Kidney epithelial cell (primary cell): Measurements from ENCODE around the gene ZNF358. TPM values are rescaled to one million over a fixed set of nuclear protein-coding genes. Genes with fewer than 3 reads are reported as not detected.

Source experiments
- DNase-seq: peaks from one replicate; pipeline ENCODE4 v3.0.0-alpha.2; 2010; ENCODE audit warnings: low read depth
- H3K27me3 ChIP-seq: 2 replicates; pipeline ENCODE4 v1.6.0; 2011; ENCODE audit warnings: low read length; ENCODE audit not compliant: control insufficient read depth, insufficient read depth
- H3K36me3 ChIP-seq: 2 replicates; pipeline ENCODE4 v1.5.1; 2011; ENCODE audit warnings: low read length; ENCODE audit not compliant: control insufficient read depth, insufficient read depth
- H3K4me3 ChIP-seq: 2 replicates; pipeline ENCODE4 v1.5.1; 2011; ENCODE audit warnings: low read depth, mild to moderate bottlenecking, control low read depth, low read length
- total RNA-seq: library from RNA; depleted of rRNA; stranded (reverse); fragments of >200 nt; gene quantifications from 2 replicates; pipeline ENCODE4 v1.2.3, GENCODE V29; 2015
- TF ChIP-seq, protein P1 (sequence below): IDR thresholded peaks from 2 replicates; pipeline ENCODE4 v1.5.1; 2011; ENCODE audit warnings: mild to moderate bottlenecking, moderate library complexity, low read length, control low read depth, inconsistent platforms; ENCODE audit not compliant: insufficient read depth, poor library complexity, severe bottlenecking

Gene ZNF358
- total RNA-seq, 1 donor from 2014 or later = 67.4 TPM

DNA sequence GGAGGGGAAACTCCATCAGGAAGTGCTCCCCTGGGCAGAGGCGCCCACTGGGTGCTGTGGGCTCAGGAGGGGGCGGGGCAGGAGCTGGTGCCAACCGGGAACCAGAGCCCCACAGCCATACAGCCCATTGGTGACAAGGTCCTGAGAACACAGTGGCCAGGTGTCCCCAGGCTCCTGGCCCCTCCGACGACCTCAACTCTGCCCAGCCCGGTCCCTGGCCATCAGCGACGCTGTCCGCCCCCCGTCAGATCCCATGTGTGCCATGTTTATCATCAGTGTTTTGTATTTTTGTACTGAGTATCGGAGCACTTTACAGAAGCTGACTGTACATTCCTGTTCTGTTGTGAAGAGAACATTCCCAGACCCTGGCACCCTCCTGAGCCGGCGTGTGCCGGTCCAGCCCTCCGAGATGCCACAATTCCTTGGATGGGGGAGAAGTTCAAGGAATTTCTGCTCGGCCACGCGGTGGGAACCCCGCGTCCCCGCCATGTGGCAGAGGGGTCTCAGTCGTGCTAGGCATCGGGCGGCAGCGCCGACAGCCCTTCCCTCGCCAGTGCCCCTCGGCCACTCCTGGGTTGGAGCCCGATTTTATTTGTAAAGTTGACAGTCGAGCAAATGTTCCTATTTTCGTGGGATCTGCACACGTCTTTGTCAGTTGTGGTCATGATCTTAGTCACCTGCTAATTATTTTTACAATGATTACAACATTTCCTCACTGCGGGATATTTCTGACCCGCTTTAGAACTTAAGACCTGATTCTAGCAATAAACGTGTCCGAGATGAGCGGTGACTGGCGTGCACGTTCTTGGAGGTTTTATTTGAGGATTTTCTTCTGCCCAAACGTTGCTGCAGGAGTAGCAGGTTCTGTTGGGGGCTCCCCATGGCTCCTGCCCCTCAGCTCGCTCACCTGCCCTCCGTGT lies 43.9 kb upstream of the ZNF358 start:
- no peak overlapping the region for H3K4me3 ChIP-seq
- no peaks in the 10 kb centered on the region for H3K27me3 ChIP-seq
- H3K36me3 ChIP-seq = no peaks in the 10 kb centered on the region
- TF ChIP-seq, protein P1, sequence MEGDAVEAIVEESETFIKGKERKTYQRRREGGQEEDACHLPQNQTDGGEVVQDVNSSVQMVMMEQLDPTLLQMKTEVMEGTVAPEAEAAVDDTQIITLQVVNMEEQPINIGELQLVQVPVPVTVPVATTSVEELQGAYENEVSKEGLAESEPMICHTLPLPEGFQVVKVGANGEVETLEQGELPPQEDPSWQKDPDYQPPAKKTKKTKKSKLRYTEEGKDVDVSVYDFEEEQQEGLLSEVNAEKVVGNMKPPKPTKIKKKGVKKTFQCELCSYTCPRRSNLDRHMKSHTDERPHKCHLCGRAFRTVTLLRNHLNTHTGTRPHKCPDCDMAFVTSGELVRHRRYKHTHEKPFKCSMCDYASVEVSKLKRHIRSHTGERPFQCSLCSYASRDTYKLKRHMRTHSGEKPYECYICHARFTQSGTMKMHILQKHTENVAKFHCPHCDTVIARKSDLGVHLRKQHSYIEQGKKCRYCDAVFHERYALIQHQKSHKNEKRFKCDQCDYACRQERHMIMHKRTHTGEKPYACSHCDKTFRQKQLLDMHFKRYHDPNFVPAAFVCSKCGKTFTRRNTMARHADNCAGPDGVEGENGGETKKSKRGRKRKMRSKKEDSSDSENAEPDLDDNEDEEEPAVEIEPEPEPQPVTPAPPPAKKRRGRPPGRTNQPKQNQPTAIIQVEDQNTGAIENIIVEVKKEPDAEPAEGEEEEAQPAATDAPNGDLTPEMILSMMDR = no peak
- no peak for DNase-seq

DNA sequence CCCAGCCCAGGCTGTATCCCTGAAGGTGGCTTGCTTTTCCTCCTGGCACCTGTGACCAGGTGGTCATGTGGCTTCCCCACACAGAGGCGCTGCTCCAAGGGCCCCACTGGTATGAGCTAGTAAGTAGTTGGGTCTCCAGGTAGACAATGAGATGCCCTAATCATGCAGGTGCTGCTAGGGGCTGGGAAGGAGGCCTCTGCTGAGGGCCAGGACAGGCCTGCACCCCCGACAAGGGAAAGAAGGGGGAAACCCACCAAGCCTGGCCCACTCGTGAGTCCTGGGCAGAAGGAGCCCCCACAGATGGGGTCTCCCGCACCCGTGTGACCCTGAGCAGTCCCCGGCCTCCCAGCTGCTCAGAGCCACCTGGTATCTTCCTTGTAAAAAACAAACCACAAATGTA lies 40.2 kb upstream of the ZNF358 start:
- TF ChIP-seq, protein P1 = no peak
- H3K36me3 ChIP-seq = no peaks in the 10 kb centered on the region

DNA sequence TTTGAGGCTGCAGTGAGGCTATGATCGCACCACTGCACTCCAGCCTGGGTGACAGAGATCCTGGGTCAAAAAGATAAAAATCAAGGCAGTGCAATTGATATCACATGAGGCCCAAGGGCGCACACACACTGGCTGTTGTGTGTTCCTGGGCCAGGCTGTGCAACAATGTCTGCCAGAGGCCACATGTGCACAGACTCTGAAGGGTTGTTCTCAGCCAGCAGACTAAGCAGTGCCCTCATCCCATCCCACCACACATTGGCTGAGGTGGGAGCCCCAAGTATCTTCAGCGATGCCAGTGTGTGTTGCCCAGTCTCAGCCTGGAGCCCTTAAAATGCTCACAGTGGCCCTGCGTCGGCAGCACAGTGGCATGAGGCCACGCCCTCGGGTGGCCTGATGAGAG lies 39.7 kb upstream of the ZNF358 start:
- DNase-seq = no peak
- Histone ChIP-seq H3K27me3 (no peaks in the 10 kb centered on the region), H3K4me3 (no peak overlapping the region), H3K36me3 (no peaks in the 10 kb centered on the region)
- TF ChIP-seq, protein P1 = no peak

More for the DNA sequence above, 40.2 kb upstream of the ZNF358 start:
- Histone ChIP-seq H3K27me3 (no peaks in the 10 kb centered on the region), H3K4me3 (no peak overlapping the region)
- no peak for DNase-seq

DNA sequence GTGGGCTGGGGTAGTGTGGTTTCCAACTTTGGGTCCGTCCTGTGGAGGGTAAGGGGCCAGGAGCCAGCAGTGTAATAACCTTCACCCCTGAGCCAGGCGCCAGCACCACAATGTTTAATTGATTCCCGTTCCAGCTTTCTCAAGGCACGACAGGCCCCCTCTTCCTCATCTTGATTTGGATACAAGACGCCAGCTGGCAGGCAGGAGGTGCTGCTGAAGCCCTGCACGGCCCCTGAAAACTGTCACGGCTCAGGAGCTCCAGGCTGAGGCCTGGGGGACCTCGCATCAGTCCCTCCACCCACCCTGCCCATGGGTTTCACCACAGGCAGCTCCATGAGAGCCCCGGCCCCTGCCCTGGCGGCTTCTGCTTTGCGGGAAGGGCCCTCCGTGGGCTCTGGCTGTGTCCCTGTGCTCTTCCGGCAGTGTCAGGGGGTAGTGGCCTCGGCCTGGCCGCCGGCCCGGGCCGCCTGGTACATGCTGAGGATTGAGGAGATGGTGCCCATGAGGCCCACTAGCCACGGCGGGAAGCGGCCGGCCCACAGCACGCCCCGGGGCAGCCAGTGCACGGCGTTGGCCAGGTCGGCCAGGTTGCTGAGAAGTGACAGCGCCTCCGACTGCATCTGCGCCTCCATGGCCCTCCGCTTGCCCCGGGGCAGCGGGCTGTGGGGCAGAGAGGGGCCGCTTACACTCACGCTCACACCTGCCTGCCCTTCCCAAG lies 39.0 kb upstream of the ZNF358 start:
- no peak for DNase-seq
- H3K27me3 ChIP-seq = no peaks in the 10 kb centered on the region
- TF ChIP-seq, protein P1 = no peak
- no peak overlapping the region for H3K4me3 ChIP-seq
- H3K36me3 ChIP-seq = no peaks in the 10 kb centered on the region

DNA sequence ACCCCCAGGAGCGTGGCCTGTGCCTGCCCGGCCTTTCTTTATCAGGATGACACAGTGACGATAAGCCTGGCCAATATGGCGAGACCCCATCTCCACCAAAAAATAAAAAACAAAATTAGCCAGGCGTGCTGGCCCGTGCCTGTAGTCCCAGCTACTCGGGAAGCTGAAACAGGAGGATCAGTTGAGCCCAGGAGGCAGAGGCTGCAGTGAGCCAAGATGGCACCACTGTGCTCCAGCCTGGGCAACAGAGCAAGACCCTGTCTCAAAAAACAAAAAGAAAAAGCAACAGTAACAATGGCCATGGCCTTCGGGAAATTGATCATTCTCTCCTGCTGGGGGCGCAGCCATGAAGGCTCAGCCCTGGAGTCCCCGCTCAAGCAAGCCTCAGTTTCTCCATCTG lies 38.1 kb upstream of the ZNF358 start:
- H3K4me3 ChIP-seq = no peak overlapping the region
- no peaks in the 10 kb centered on the region for H3K36me3 ChIP-seq
- no peak for DNase-seq
- no peaks in the 10 kb centered on the region for H3K27me3 ChIP-seq
- TF ChIP-seq, protein P1 = no peak
